HG03565 (cell line): ENCODE data around the gene LRRC7.

Experiments
- ATAC-seq: cut with Tn5 transposase; IDR thresholded peaks from one replicate; pipeline ENCODE4 v1.9.1; 2021; ENCODE audit warnings: mild to moderate bottlenecking, moderate library complexity; ENCODE audit not compliant: unreplicated experiment

LRRC7 gene

DNA sequence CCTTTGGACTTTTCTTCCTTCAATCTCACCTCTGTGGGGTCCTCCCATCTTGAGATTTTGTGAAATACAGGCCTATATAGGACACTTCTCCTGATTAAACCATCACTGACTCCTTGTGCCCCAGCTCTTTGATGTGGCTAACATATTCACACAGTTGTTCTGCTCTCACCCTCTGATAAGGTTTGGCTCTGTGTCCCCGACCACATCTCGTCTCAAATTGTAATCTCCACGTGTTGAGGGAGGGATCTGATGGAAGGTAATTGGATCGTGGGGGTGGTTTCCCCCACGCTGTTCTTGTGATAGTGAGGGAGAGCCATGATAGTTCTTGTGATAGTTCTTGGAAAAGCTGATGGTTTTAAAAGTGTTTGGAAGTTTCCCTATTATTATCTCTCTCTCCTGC, 19.7 kb downstream of the LRRC7 start:
- no peak for ATAC-seq

GRCh38 chr1:69589799-69590198, 22.1 kb downstream of the LRRC7 start:
- no peak for ATAC-seq

GRCh38 chr1:69592341-69592740, 24.6 kb downstream of the LRRC7 start:
- no peak for ATAC-seq

GRCh38 chr1:69595486-69595885, 27.8 kb downstream of the LRRC7 start:
- ATAC-seq, result no peak

GRCh38 chr1:69611316-69611715, 43.6 kb downstream of the LRRC7 start:
- ATAC-seq, result no peak

- ATAC-seq, result no peak
Measured at GRCh38 chr1:69613414-69613813, 45.7 kb downstream of the LRRC7 start.

- no peak for ATAC-seq
Measured at GRCh38 chr1:69638673-69639072, 71.0 kb downstream of the LRRC7 start.

GRCh38 chr1:69639159-69639558, 71.4 kb downstream of the LRRC7 start:
- ATAC-seq, result peak; percentile 43

DNA sequence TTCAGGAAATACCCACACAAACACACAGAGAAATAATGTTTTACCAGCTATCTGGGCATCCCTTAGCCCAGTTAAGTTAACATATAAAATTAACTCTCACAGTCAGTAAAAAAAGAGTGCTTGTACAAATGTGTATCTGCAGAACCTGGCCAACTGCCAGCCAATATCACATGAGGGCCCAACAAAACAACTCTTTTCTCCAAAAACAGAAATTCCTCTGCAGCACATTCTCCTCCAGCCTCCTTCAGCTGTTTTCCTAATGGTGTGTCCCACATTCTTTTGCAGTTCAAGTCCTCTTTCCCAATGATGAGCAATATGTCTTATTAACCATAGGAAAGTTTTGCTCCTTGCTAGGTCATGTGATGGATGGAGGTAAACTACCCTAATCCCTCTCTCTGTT, 75.5 kb downstream of the LRRC7 start:
- ATAC-seq, result no peak

- no peak for ATAC-seq
Measured at GRCh38 chr1:69645477-69645876, 77.8 kb downstream of the LRRC7 start.

DNA sequence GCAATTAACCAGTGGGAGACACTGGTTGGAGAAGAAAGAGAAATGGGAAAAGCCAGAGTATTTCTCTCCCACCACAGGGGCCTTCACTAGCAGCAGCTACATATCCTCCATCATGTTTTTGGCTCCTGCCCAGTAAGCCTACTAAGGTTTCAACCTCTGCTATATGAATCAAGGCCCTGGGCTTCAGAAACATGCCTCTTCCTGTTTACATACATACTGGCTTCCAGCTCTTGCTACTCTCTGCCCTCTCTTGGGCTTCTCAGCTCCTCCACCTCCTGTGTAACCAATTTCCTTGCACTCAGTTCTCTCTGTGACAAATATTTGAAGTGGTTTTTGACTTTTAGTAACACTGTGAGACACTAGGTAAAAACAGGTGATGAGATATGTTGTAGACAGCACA, 80.8 kb downstream of the LRRC7 start:
- ATAC-seq, result no peak

DNA sequence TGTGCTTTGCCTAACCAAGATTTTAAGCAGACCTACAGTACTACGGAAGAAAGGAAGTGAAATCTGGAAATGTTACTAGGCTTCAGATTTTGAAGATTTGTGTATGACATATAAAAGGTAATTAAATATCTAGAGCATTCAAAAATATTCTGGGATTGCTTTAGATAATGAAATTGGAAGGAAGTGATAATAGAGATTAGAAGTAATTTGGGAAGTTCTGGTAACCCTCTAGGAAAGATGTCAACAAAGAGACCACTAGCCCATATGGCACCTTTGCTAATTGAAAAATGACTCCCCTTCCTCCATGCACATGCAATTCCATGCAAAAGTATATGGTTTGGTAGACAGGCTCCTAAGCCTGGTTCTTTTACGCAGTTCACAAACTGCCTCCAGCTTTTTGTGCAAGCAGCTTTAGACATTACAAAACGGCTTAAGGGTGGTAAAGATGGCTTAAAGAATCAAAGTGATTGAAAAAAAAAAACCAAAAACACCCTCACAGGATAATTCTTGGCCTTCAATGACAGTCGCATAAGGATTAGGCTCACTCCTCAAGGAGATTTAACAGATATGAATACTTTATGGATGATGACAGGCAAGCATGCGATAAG, 81.8 kb downstream of the LRRC7 start:
- ATAC-seq, result no peak

- no peak for ATAC-seq
Measured at GRCh38 chr1:69650779-69651178, 83.1 kb downstream of the LRRC7 start.

- no peak for ATAC-seq
Measured at GRCh38 chr1:69651656-69652055, 83.9 kb downstream of the LRRC7 start.

GRCh38 chr1:69657971-69658370, 90.2 kb downstream of the LRRC7 start:
- no peak for ATAC-seq

- ATAC-seq, result no peak
Measured at GRCh38 chr1:69661686-69662085, 94.0 kb downstream of the LRRC7 start.

DNA sequence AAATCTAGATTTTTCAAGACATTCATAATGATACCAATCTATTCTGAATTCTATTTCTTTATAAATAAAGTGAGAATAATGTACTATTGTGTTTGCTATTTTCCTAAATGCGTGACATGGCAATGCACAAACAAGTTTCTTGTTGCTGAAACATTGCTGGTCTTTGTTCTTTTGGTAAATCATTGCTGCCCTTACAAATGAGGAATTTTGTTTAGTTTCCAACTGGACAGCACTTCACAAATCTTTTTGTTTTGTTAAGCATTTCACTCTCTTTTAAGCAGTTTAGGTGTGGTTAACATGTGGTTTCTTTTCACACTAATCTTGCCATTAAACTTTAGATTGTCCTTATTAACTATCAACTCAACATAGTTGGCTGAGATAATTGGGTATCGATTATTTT, 94.6 kb downstream of the LRRC7 start:
- no peak for ATAC-seq

DNA sequence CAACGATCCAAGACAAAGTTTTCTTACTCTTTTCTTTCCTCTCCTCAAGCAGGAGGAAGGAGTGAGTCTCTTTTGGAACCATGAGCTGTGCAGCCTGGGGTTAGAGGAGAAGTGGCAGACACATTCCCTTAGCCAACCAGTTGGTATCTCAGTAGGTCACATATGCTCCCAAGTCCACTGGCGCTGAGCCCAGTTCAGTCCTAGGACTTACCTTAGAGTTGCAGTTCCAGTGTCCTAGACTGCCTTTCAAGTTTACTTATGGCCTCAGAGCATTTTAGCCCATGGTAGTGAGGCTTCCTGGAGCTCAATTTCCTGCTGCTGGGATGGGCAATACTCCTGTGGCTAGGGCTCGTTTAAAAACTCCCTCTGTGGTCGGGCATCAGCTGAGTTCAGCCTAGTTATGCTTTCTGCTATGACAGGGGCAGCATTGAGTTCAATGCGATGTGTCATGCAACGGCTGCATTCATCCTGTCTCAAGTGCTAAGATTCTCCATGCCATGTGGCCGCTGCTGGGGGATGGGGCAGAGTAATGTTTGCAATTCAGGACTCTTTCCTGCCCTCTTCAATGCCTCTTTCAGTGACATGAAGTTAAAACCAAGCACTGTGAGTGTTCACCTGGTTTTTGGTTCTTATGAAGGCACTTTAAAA, 103.8 kb downstream of the LRRC7 start:
- ATAC-seq, result no peak

DNA sequence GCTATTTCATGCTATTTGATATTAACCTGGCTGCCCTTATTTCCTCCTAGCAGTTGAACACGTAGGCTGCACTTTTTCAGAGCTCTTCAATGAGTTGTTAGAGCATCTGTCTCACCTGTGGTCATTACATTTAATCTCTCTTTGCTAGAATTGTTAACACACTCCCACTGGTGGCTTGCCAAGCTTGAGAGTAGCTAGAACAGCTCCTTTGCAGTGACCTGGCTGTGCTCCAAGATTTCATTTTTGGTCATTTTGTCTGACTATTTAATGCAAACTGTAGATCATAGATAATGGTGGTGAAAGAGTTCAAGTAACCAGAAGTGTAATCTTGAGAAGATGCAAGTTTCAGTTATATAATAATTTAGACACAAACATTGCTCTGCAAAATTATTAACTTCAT, 105.6 kb downstream of the LRRC7 start:
- ATAC-seq, result no peak

DNA sequence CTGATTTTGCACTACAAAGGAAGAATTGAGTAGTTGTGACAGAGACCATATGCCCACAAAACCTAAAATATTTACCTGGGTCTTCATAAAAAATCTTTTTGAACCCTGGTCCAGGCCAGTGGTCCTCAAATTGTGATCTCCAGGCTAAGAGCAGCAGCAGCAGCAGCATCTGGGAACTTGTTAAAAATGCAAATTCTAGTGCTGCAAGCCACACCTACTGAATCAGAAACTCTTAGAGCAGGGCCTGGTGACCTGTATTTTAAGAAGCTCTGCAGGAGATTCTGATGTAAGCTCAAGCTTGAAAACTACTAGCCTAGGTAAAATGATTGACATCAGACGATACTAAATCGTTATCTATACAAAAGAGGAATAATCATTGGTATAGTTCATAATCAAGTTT, 112.2 kb downstream of the LRRC7 start:
- ATAC-seq, result no peak

DNA sequence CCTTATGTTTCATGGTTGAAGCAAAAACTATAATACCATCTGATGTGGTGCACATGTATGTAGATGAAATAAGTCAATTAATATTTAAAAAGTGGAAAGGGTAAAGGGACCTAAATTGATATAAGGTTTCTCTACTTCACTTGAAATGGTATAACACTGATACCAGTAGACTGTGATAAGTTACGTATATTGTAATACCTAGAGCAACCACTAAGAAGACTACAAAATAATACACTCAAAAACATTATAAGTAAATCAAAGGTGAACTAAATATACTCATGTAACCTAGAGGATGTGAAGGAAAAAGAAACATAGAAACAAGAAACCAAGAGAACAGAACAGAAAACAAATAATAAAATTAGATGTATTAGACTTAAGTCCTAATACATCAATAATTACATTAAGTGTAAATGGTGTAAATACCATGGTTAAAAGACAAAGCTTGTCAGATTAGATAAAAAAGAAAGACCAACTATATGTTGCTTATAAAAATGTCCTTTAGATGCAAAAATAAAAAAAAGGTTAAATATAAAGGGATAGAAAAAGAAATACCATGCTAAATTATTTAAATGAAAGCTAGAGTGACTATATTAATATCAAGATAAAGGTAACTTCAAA, 118.8 kb downstream of the LRRC7 start:
- no peak for ATAC-seq

DNA sequence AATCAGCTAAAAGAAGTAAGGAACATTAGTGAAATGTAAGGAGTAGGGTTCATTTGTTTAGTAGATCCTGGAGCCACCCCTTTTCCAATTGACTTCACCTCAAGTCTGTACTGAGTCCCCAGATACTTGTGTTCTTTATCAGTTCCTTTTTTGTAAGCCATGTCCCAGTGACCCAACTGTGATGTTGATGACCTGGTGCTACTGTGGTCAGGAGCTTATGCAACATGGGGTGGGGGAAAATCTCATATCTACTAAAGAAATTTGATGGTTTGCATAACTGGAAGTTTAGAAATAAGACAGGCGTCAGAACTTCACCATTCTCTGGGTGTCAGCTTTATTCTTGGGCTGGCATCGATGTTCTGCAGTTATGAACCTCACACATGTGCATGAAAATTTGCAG, 120.5 kb downstream of the LRRC7 start:
- ATAC-seq, result no peak

DNA sequence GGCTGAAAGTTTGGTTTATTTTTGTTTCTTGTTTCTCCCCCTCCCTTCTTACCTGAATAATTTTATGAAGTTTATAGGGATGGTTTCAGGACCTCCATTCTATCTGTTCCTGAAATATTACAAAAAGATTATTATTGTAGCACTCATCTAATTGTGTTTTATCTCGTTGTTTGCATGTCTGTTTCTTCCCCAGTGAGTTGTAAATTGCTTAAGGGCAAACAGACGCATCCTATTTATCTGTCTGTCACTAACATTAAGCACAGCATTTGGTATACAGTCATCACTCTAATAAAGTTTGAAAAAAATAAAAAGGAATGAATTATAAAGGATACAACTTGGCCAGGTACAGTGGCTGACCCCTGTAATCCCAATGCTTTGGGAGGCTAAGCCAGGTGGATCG, 123.5 kb downstream of the LRRC7 start:
- no peak for ATAC-seq
